RPMI8226 (cell line): ENCODE measurements around the gene FAM171A1.

Experiments used
- DNase-seq: peaks from one replicate; pipeline ENCODE4 v3.0.0-alpha.2; 2015

The FAM171A1 gene

GRCh38 chr10:15373199-15373598 lies 2.1 kb upstream of the FAM171A1 start:
- DNase-seq: no peak

- no peak for DNase-seq
Observed at GRCh38 chr10:15370212-15370855, 755 bp downstream of the FAM171A1 start.

GRCh38 chr10:15369256-15370211 lies 1.6 kb downstream of the FAM171A1 start:
- DNase-seq: no peak

GRCh38 chr10:15368101-15368855 lies 2.8 kb downstream of the FAM171A1 start:
- no peak for DNase-seq

- no peak for DNase-seq
Observed at GRCh38 chr10:15367296-15368085, 3.6 kb downstream of the FAM171A1 start.

- no peak for DNase-seq
Observed at GRCh38 chr10:15365692-15366091, 5.4 kb downstream of the FAM171A1 start.

- no peak for DNase-seq
Observed at GRCh38 chr10:15364001-15364400, 7.1 kb downstream of the FAM171A1 start.

GRCh38 chr10:15363031-15363430 lies 8.1 kb downstream of the FAM171A1 start:
- DNase-seq: no peak

- DNase-seq: no peak
Observed at GRCh38 chr10:15361131-15361530, 10.0 kb downstream of the FAM171A1 start.

- no peak for DNase-seq
Observed at GRCh38 chr10:15360566-15360965, 10.5 kb downstream of the FAM171A1 start.

- DNase-seq: no peak
Observed at GRCh38 chr10:15353471-15354017, 17.5 kb downstream of the FAM171A1 start.

GRCh38 chr10:15352836-15353235 lies 18.3 kb downstream of the FAM171A1 start:
- no peak for DNase-seq

GRCh38 chr10:15352201-15352600 lies 18.9 kb downstream of the FAM171A1 start:
- no peak for DNase-seq

GRCh38 chr10:15351099-15351820 lies 19.8 kb downstream of the FAM171A1 start:
- no peak for DNase-seq

GRCh38 chr10:15349112-15349511 lies 22.0 kb downstream of the FAM171A1 start:
- DNase-seq: no peak

- no peak for DNase-seq
Observed at GRCh38 chr10:15348579-15348978, 22.5 kb downstream of the FAM171A1 start.

- DNase-seq: no peak
Observed at GRCh38 chr10:15347150-15347549, 23.9 kb downstream of the FAM171A1 start.

- DNase-seq: no peak
Observed at GRCh38 chr10:15346440-15347141, 24.5 kb downstream of the FAM171A1 start.

- no peak for DNase-seq
Observed at GRCh38 chr10:15345450-15345849, 25.6 kb downstream of the FAM171A1 start.

- no peak for DNase-seq
Observed at GRCh38 chr10:15344876-15345285, 26.2 kb downstream of the FAM171A1 start.
